NT2/D1 (cell line): Measurements from ENCODE around the gene ERC2.
A peak's percentile ranks its signal among the peaks of the same experiment; 100 is the strongest.

ENCODE experiments used
- DNase-seq: peaks from one replicate; pipeline ENCODE4 v3.0.0-alpha.2; 2011; ENCODE audit warnings: low read depth, low spot score
- H3K27me3 ChIP-seq: 2 replicates; pipeline ENCODE4 v1.6.0; 2011; ENCODE audit warnings: mild to moderate bottlenecking; ENCODE audit not compliant: insufficient read length, insufficient read depth
- H3K36me3 ChIP-seq: 2 replicates; pipeline ENCODE4 v1.6.1; 2011; ENCODE audit warnings: mild to moderate bottlenecking, low read length, mixed read lengths; ENCODE audit not compliant: insufficient read depth, insufficient read length
- H3K4me1 ChIP-seq: 2 replicates; pipeline ENCODE4 v1.5.1; 2011; ENCODE audit not compliant: insufficient read depth, insufficient read length
- H3K4me3 ChIP-seq: 2 replicates; pipeline ENCODE4 v1.5.1; 2011; ENCODE audit warnings: low read depth; ENCODE audit not compliant: insufficient read length
- H3K9ac ChIP-seq: 2 replicates; pipeline ENCODE4 v1.6.0; 2011; ENCODE audit warnings: low read depth; ENCODE audit not compliant: insufficient read length
- H3K9me3 ChIP-seq: 2 replicates; pipeline ENCODE4 v1.5.1; 2011; ENCODE audit warnings: mild to moderate bottlenecking, low read length; ENCODE audit not compliant: insufficient read depth
- SUZ12 ChIP-seq: IDR thresholded peaks from 2 replicates; pipeline ENCODE4 v1.6.1; 2011; ENCODE audit not compliant: insufficient read length, insufficient read depth; ENCODE audit errors: extremely low read depth
- YY1 ChIP-seq: IDR thresholded peaks from 2 replicates; pipeline ENCODE4 v1.6.1; 2011; ENCODE audit not compliant: insufficient read length, insufficient read depth
- ZNF274 ChIP-seq: IDR thresholded peaks from 2 replicates; pipeline ENCODE4 v1.6.1; 2011; ENCODE audit warnings: mild to moderate bottlenecking, low read depth, low read length

The ERC2 gene

DNA sequence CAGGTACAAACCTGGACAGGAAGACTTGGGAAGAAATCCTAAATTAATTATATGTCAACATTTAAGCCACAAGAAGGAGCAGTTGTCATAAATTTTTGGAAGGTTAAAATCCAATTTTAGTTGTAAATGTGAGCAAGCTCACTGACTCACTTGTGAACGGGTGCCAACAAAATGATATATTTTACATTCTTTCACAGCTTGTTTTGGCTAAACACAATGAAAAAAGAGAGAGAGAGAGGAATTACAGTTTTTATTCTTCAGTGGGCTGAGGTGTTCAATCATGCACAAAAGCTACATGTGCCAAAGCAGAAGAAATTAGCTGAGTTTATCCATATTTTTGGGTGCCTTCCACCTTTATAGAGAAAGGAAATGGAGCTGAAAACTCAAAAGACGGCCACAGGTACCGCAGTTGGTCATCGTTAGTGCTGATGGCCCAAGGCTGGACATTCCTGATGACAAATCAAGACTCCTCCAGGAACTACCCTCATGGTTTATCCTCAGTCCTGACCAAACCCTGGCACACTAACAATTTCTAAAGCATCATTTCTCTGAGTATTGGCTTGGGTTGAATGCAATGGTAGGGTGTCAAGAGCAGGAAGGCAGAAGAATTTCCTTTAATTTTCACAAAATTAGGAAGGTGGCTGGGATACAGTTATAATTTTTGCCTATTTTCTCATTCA, 943.6 kb downstream of the ERC2 start:
- Histone ChIP-seq H3K9ac (no peak overlapping the region), H3K9me3 (no peaks in the 10 kb centered on the region), H3K4me1 (peaks cover 8% of the 10 kb centered on the region), H3K36me3 (no peaks in the 10 kb centered on the region), H3K4me3 (no peak overlapping the region), H3K27me3 (no peaks in the 10 kb centered on the region)
- DNase-seq: no peak
- TF ChIP-seq YY1: no peak
- no peak for TF ChIP-seq ZNF274
- TF ChIP-seq SUZ12: no peak

- Histone ChIP-seq H3K27me3 (no peaks in the 10 kb centered on the region), H3K9me3 (no peaks in the 10 kb centered on the region), H3K4me1 (peaks cover 8% of the 10 kb centered on the region), H3K4me3 (no peak overlapping the region), H3K36me3 (no peaks in the 10 kb centered on the region), H3K9ac (no peak overlapping the region)
- no peak for DNase-seq
- TF ChIP-seq ZNF274: no peak
These were observed 944.8 kb downstream of the ERC2 start for GRCh38 chr3:55523471-55523870.

DNA sequence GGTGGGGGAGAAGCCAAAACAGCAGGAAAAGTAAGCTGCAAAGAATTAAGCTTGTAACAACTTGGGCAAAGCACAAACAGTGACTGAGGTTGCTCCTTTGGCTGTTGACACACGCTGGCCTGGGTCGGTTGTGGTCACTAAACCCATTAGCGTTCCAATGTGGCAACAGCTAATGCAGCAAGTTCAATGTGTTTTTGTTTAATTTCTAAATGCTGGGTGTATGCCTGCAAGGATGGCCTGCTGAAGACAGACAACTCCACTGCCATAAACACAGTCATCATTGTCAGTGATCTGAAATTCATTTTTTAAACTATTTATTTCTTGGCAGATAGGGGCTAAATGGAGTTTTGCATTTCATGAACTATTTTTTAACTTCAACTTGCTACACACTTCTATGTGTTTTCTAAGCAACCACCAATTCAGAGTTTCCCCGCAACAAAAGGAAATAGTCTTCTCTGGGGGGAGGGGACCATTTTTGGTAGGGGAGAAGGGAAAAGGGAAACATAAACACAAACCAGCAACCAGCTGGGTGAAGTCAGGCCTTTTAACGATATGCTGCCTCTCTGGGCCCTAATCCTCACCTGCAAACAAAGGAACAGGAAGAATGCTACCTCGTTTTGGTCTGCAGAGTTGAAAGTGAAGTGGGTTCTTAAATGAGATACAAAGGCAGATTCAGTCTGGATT, 946.4 kb downstream of the ERC2 start:
- peak overlapping the region; percentile 13 for H3K9ac ChIP-seq

DNA sequence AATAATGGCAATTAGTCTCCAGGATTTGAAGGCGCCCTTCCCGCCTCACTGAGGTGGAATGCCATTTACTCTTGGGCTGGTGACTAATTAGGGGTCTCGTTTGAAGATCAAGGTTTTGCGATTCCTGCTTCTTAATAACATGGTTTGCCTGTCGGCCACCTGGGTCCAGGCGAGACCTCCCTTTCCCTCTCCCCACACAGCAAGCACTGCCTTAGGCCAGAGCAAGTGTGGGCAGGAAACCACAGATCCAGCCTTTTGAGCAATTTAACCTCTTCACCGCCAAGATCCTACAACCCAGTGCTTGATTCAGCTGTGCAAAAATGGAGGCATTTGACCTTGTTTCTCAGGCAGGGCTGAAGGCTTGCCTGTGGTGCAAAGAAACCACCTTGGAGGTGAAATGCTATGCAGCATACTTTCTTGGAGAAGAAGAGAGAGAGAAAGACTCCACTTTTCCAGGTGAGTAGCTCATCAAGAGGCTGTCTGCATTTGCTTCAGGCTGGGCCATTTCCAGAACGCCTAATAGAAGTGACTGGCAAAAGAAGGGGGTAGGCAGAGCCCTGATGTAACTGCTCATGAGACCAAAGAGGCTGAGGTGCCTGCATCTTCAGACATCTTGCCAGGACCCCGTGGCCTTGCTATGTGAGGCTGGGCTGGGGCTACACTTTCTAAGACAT, 947.1 kb downstream of the ERC2 start:
- no peak overlapping the region for H3K4me3 ChIP-seq
- TF ChIP-seq YY1 (no peak), ZNF274 (no peak), SUZ12 (no peak)
- no peak for DNase-seq
- no peaks in the 10 kb centered on the region for H3K36me3 ChIP-seq
- H3K9ac ChIP-seq: no peak overlapping the region
- H3K4me1 ChIP-seq: peaks cover 8% of the 10 kb centered on the region
- no peaks in the 10 kb centered on the region for H3K9me3 ChIP-seq
- H3K27me3 ChIP-seq: no peaks in the 10 kb centered on the region

More for the DNA sequence above, 946.4 kb downstream of the ERC2 start:
- Histone ChIP-seq H3K4me3 (no peak overlapping the region), H3K4me1 (peaks cover 8% of the 10 kb centered on the region), H3K9me3 (no peaks in the 10 kb centered on the region), H3K36me3 (no peaks in the 10 kb centered on the region), H3K27me3 (no peaks in the 10 kb centered on the region)
- TF ChIP-seq ZNF274 (no peak), SUZ12 (no peak), YY1 (no peak)
- peak; percentile 44 for DNase-seq

GRCh38 chr3:55519019-55519418, 949.2 kb downstream of the ERC2 start:
- H3K9ac ChIP-seq: no peak overlapping the region
- no peak for DNase-seq
- no peaks in the 10 kb centered on the region for H3K27me3 ChIP-seq
- H3K4me1 ChIP-seq: peaks cover 9% of the 10 kb centered on the region
- no peak for TF ChIP-seq ZNF274
- no peak for TF ChIP-seq YY1
- no peak for TF ChIP-seq SUZ12
- H3K4me3 ChIP-seq: no peak overlapping the region
- H3K9me3 ChIP-seq: no peaks in the 10 kb centered on the region
- H3K36me3 ChIP-seq: no peaks in the 10 kb centered on the region

- Histone ChIP-seq H3K9ac (no peak overlapping the region), H3K9me3 (no peaks in the 10 kb centered on the region), H3K36me3 (no peaks in the 10 kb centered on the region), H3K27me3 (no peaks in the 10 kb centered on the region), H3K4me1 (peaks cover 9% of the 10 kb centered on the region), H3K4me3 (no peak overlapping the region)
- no peak for DNase-seq
- TF ChIP-seq YY1 (no peak), ZNF274 (no peak), SUZ12 (no peak)
These were observed 949.8 kb downstream of the ERC2 start for GRCh38 chr3:55518451-55518850.

DNA sequence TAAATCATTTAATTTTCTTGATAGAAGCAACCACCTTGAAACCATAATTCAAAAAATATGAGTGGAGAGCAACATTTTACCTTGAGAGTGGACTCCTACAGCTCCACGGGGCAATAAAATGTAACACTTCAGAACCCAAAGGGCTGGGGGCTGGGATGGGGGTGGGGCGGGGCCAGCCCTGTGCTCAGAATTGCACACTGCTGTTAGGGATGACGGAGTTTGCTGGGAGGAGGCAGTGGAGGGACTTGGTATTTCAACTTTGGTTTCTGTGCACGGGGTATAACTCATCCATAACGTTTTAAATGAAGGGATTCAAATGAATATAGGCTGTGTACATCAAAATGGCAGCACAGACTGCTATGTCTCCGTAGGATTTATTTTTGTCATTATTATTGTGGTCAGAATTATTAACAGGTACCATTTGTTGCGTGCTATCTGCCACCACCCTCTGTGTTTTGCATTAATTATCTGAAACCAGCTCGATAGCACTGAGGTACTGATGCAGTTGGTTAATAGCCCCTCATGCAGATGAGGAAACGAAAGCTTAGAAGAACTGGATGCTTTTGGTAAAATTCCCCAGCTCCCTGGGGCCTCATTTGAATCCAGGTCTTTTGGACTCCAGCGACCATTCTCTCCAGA, 951.8 kb downstream of the ERC2 start:
- Histone ChIP-seq H3K9me3 (no peaks in the 10 kb centered on the region), H3K27me3 (no peaks in the 10 kb centered on the region), H3K9ac (no peak overlapping the region), H3K4me1 (peaks cover 10% of the 10 kb centered on the region), H3K36me3 (no peaks in the 10 kb centered on the region), H3K4me3 (no peak overlapping the region)
- TF ChIP-seq YY1 (no peak), SUZ12 (no peak), ZNF274 (no peak)
- no peak for DNase-seq
